Measurements from ENCODE around the gene SPRED1. TPM values are rescaled to one million over a fixed set of nuclear protein-coding genes. Genes with fewer than 3 reads are reported as not detected.

Gene SPRED1
- total and polyA plus RNA-seq, 9 of the 15 experiments (the other 6 are each of a cell fraction or from before 2014, with no cell fraction given): 2.8 to 17.4 (median 7.9) TPM

DNA sequence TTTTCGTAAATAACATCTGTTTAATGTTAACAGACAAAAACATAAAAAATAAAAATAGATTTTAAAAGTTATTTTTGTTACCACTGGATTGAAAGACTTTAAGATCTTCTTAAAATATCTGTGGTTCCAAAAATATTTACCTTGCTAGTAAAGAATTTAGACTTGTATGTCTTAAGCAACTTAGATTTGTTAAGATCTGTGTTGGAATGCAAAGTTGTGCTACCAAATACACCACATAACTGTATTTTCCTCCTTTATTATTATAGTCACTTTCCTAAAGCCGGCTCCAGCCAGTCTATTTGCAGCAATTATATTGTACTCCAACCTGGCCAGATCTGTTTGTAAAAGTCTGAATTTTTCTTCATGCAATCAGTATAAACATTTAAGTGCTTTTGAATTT lies 63.7 kb downstream of the SPRED1 start (continued):
- TF ChIP-seq, protein P1, sequence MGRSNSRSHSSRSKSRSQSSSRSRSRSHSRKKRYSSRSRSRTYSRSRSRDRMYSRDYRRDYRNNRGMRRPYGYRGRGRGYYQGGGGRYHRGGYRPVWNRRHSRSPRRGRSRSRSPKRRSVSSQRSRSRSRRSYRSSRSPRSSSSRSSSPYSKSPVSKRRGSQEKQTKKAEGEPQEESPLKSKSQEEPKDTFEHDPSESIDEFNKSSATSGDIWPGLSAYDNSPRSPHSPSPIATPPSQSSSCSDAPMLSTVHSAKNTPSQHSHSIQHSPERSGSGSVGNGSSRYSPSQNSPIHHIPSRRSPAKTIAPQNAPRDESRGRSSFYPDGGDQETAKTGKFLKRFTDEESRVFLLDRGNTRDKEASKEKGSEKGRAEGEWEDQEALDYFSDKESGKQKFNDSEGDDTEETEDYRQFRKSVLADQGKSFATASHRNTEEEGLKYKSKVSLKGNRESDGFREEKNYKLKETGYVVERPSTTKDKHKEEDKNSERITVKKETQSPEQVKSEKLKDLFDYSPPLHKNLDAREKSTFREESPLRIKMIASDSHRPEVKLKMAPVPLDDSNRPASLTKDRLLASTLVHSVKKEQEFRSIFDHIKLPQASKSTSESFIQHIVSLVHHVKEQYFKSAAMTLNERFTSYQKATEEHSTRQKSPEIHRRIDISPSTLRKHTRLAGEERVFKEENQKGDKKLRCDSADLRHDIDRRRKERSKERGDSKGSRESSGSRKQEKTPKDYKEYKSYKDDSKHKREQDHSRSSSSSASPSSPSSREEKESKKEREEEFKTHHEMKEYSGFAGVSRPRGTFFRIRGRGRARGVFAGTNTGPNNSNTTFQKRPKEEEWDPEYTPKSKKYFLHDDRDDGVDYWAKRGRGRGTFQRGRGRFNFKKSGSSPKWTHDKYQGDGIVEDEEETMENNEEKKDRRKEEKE (IDR thresholded peaks at IDR 0.05; ENCODE audit: borderline replicate concordance in 1 of 2, control insufficient read depth in 1 of 2, low read depth in 2 of 2, low read length in 1 of 2): no peak
- TF ChIP-seq TEAD4 (IDR thresholded peaks at IDR 0.05; ENCODE audit: low read length): no peak
- TF ChIP-seq TEAD4 (CRISPR knock-in tag; IDR thresholded peaks at IDR 0.05; ENCODE audit: borderline replicate concordance): no peak
- TF ChIP-seq TOE1 (IDR thresholded peaks at IDR 0.05; ENCODE audit: borderline replicate concordance): no peak
- no peak for TF ChIP-seq TOE1 (CRISPR knock-in tag; IDR thresholded peaks at IDR 0.05; ENCODE audit: borderline replicate concordance, low read depth)
- no peak for TF ChIP-seq NR2F6 (CRISPR knock-in tag; IDR thresholded peaks at IDR 0.05)
- no peak for TF ChIP-seq RBBP5 (IDR thresholded peaks at IDR 0.05; ENCODE audit: borderline replicate concordance, insufficient read depth, low read length, poor library complexity, severe bottlenecking)
- TF ChIP-seq ZNF764 (CRISPR knock-in tag; IDR thresholded peaks at IDR 0.05; ENCODE audit: low read depth): no peak
- TF ChIP-seq CBFA2T3 (IDR thresholded peaks at IDR 0.05): no peak
